GM23338 (cell line): ENCODE data around the gene PEAK3. TPM values are rescaled to one million over a fixed set of nuclear protein-coding genes. Genes with fewer than 3 reads are reported as not detected.

ENCODE experiments used
- ATAC-seq: fragments of 200-7000 bp; cut with Tn5 transposase; 3 replicates; pipeline ENCODE4 v1.9.1; 2020
- DNase-seq: peaks from one replicate; pipeline ENCODE4 v3.0.0-alpha.2; 2015; ENCODE audit warnings: low spot score
- H2AFZ ChIP-seq: fragments of 200-600 bp; sonication (generic); 2 replicates; pipeline ENCODE4 v1.8.0; 2016; ENCODE audit warnings: antibody characterized with exemption, mild to moderate bottlenecking, moderate library complexity
- H3F3A ChIP-seq: fragments of 200-600 bp; sonication (generic); replicated peaks from 2 replicates; pipeline ENCODE4 v1.8.0; 2017; ENCODE audit warnings: antibody characterized with exemption, mixed run types, low read depth
- H3K27ac ChIP-seq: fragments of 200-600 bp; sonication (generic); 2 replicates; pipeline ENCODE4 v1.6.1; 2016; ENCODE audit warnings: low read depth
- H3K27me3 ChIP-seq: fragments of 200-600 bp; sonication (generic); 2 replicates; pipeline ENCODE4 v1.8.0; 2016; ENCODE audit warnings: mild to moderate bottlenecking, mixed run types, moderate library complexity; ENCODE audit not compliant: insufficient read depth
- H3K36me3 ChIP-seq: fragments of 200-600 bp; sonication (generic); 2 replicates; pipeline ENCODE4 v1.8.0; 2016; ENCODE audit warnings: mild to moderate bottlenecking; ENCODE audit not compliant: insufficient read depth
- H3K4me1 ChIP-seq: fragments of 200-600 bp; sonication (generic); 2 replicates; pipeline ENCODE4 v1.8.0; 2016; ENCODE audit warnings: mild to moderate bottlenecking, moderate library complexity; ENCODE audit not compliant: insufficient read depth
- H3K4me2 ChIP-seq: fragments of 200-600 bp; sonication (generic); 2 replicates; pipeline ENCODE4 v1.7.1; 2017; ENCODE audit warnings: mixed run types
- H3K4me3 ChIP-seq: fragments of 200-600 bp; sonication (generic); 2 replicates; pipeline ENCODE4 v1.6.1; 2016; ENCODE audit warnings: mixed run types
- H3K79me2 ChIP-seq: fragments of 200-600 bp; sonication (generic); replicated peaks from 2 replicates; pipeline ENCODE4 v1.8.0; 2017; ENCODE audit warnings: mild to moderate bottlenecking; ENCODE audit not compliant: insufficient read depth
- H3K9me2 ChIP-seq: fragments of 200-600 bp; sonication (generic); 2 replicates; pipeline ENCODE4 v1.8.0; 2017; ENCODE audit not compliant: insufficient read depth
- H4K20me1 ChIP-seq: fragments of 200-600 bp; sonication (generic); replicated peaks from 2 replicates; pipeline ENCODE4 v1.8.0; 2017; ENCODE audit warnings: mild to moderate bottlenecking; ENCODE audit not compliant: insufficient read depth
- H3K27ac Mint-ChIP-seq: 2 replicates; pipeline ENCODE4 v1.8.0; 2020; ENCODE audit warnings: inconsistent platforms, mild to moderate bottlenecking, moderate library complexity, mixed read lengths
- H3K27me3 Mint-ChIP-seq: 3 replicates; pipeline ENCODE4 v1.8.0; 2022; ENCODE audit warnings: low read depth, mild to moderate bottlenecking, moderate library complexity, mixed read lengths, inconsistent platforms; ENCODE audit not compliant: insufficient read depth, poor library complexity
- H3K36me3 Mint-ChIP-seq: 3 replicates; pipeline ENCODE4 v1.8.0; 2021; ENCODE audit warnings: low read depth, mild to moderate bottlenecking, inconsistent platforms, moderate library complexity, mixed read lengths
- H3K4me1 Mint-ChIP-seq: 3 replicates; pipeline ENCODE4 v1.8.0; 2020; ENCODE audit warnings: mild to moderate bottlenecking, inconsistent platforms, mixed read lengths
- H3K4me3 Mint-ChIP-seq: 3 replicates; pipeline ENCODE4 v1.8.0; 2021; ENCODE audit warnings: moderate library complexity, mild to moderate bottlenecking, inconsistent platforms, mixed read lengths
- H3K9me3 Mint-ChIP-seq: 3 replicates; pipeline ENCODE4 v1.8.0; 2020; ENCODE audit warnings: moderate library complexity, mild to moderate bottlenecking, inconsistent platforms, mixed read lengths
- CREB1 ChIP-seq: fragments of 250-450 bp; sonication (Bioruptor Pico); IDR thresholded peaks from 2 replicates; pipeline ENCODE4 v1.5.0; 2020; ENCODE audit warnings: low read depth, mild to moderate bottlenecking, moderate library complexity
- EZH2 ChIP-seq: fragments of 200-600 bp; sonication (generic); IDR thresholded peaks from one replicate; pipeline ENCODE4 v1.8.0; 2017; ENCODE audit warnings: antibody characterized with exemption, mild to moderate bottlenecking, low read depth; ENCODE audit not compliant: unreplicated experiment
- NANOG ChIP-seq: IDR thresholded peaks from 2 replicates; pipeline ENCODE4 v1.6.1; 2016; ENCODE audit warnings: antibody characterized with exemption, borderline replicate concordance
- POLR2AphosphoS5 ChIP-seq: IDR thresholded peaks from 2 replicates; pipeline ENCODE4 v1.6.1; 2016; ENCODE audit warnings: antibody characterized with exemption, low read depth
- STAT1 ChIP-seq: IDR thresholded peaks from one replicate; pipeline ENCODE4 v1.6.1; 2016; ENCODE audit warnings: antibody characterized with exemption; ENCODE audit not compliant: unreplicated experiment
- ZNF114 ChIP-seq: fragments of 250-450 bp; sonication (Bioruptor Pico); IDR thresholded peaks from 2 replicates; pipeline ENCODE4 v1.5.0; 2020; ENCODE audit warnings: mild to moderate bottlenecking, moderate library complexity
- polyA plus RNA-seq: library from polyadenylated mRNA; unstranded; fragments of >200 nt; fragmentation: Nextera tagmentation; extraction: Ambion mirVana; gene quantifications from 2 replicates; pipeline ENCODE4 v1.2.1, GENCODE V29; 2016
- total RNA-seq: library from RNA; depleted of rRNA; stranded (reverse); fragments of >200 nt; shearing (Covaris generic); gene quantifications from 2 replicates; pipeline ENCODE4 v1.2.3, GENCODE V29; 2014
- TF ChIP-seq, protein P1 (sequence below): fragments of 250-450 bp; sonication (Bioruptor Pico); IDR thresholded peaks from 2 replicates; pipeline ENCODE4 v1.5.0; 2020; ENCODE audit warnings: mild to moderate bottlenecking, moderate library complexity

PEAK3 gene
- total and polyA plus RNA-seq, 2 experiments from 2014 or later: not detected

DNA sequence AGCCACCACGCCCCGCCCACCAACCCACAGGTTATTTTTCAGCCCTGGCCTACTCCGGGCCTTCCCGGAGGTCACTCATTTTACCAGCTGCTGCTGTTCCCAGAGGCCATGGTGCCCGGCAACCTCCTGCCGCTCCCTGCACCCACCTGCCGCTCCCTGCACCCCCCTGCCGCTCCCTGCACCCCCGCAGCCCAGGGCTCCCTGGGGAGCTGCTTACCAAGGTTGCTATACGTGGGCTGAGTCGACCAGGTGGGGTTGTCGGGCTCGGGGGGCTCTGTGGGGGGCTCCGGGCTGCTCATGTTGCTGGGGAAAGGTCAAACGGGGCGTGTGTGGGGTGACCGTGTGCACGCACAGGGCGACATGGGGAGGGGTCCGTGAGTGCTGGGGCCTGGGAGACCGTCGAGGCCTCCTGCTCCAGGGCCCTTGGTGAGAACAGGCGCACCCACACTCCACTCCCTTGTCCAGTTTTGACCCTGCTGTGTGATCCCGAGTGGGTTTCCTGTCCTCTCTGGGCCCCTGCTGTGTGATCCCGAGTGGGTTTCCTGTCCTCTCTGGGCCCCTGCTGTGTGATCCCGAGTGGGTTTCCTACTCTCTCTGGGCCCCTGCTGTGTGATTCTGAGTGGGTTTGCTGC is 1.2 kb downstream of the PEAK3 start:
- Histone ChIP-seq H3K27me3 (peaks cover 21% of the 10 kb centered on the region), H3F3A (0 out of 2 replicates have a peak, but pooled peaks cover 6% of the 10 kb centered on the region), H3K9me2 (no peaks in the 10 kb centered on the region), H3K4me1 (no peaks in the 10 kb centered on the region), H3K79me2 (no peaks in the 10 kb centered on the region), H3K36me3 (no peaks in the 10 kb centered on the region), H2AFZ (no peak overlapping the region), H3K4me2 (no peak overlapping the region), H3K27ac (no peak overlapping the region), H3K4me3 (no peak overlapping the region), H4K20me1 (no peaks in the 10 kb centered on the region)
- Mint-ChIP-seq H3K36me3 (no peaks in the 10 kb centered on the region; the same call in 2 of the 3 replicates), H3K9me3 (no peaks in the 10 kb centered on the region), H3K4me1 (peaks cover 5% of the 10 kb centered on the region; the same call in 2 of the 3 replicates), H3K4me3 (no peak overlapping the region), H3K27me3 (peaks cover 15% of the 10 kb centered on the region), H3K27ac (no peak overlapping the region)
- TF ChIP-seq EZH2 (no peak), NANOG (no peak), STAT1 (no peak), POLR2AphosphoS5 (no peak), CREB1 (CRISPR knock-in tag) (no peak), ZNF114 (CRISPR knock-in tag) (no peak)
- TF ChIP-seq, protein P1, sequence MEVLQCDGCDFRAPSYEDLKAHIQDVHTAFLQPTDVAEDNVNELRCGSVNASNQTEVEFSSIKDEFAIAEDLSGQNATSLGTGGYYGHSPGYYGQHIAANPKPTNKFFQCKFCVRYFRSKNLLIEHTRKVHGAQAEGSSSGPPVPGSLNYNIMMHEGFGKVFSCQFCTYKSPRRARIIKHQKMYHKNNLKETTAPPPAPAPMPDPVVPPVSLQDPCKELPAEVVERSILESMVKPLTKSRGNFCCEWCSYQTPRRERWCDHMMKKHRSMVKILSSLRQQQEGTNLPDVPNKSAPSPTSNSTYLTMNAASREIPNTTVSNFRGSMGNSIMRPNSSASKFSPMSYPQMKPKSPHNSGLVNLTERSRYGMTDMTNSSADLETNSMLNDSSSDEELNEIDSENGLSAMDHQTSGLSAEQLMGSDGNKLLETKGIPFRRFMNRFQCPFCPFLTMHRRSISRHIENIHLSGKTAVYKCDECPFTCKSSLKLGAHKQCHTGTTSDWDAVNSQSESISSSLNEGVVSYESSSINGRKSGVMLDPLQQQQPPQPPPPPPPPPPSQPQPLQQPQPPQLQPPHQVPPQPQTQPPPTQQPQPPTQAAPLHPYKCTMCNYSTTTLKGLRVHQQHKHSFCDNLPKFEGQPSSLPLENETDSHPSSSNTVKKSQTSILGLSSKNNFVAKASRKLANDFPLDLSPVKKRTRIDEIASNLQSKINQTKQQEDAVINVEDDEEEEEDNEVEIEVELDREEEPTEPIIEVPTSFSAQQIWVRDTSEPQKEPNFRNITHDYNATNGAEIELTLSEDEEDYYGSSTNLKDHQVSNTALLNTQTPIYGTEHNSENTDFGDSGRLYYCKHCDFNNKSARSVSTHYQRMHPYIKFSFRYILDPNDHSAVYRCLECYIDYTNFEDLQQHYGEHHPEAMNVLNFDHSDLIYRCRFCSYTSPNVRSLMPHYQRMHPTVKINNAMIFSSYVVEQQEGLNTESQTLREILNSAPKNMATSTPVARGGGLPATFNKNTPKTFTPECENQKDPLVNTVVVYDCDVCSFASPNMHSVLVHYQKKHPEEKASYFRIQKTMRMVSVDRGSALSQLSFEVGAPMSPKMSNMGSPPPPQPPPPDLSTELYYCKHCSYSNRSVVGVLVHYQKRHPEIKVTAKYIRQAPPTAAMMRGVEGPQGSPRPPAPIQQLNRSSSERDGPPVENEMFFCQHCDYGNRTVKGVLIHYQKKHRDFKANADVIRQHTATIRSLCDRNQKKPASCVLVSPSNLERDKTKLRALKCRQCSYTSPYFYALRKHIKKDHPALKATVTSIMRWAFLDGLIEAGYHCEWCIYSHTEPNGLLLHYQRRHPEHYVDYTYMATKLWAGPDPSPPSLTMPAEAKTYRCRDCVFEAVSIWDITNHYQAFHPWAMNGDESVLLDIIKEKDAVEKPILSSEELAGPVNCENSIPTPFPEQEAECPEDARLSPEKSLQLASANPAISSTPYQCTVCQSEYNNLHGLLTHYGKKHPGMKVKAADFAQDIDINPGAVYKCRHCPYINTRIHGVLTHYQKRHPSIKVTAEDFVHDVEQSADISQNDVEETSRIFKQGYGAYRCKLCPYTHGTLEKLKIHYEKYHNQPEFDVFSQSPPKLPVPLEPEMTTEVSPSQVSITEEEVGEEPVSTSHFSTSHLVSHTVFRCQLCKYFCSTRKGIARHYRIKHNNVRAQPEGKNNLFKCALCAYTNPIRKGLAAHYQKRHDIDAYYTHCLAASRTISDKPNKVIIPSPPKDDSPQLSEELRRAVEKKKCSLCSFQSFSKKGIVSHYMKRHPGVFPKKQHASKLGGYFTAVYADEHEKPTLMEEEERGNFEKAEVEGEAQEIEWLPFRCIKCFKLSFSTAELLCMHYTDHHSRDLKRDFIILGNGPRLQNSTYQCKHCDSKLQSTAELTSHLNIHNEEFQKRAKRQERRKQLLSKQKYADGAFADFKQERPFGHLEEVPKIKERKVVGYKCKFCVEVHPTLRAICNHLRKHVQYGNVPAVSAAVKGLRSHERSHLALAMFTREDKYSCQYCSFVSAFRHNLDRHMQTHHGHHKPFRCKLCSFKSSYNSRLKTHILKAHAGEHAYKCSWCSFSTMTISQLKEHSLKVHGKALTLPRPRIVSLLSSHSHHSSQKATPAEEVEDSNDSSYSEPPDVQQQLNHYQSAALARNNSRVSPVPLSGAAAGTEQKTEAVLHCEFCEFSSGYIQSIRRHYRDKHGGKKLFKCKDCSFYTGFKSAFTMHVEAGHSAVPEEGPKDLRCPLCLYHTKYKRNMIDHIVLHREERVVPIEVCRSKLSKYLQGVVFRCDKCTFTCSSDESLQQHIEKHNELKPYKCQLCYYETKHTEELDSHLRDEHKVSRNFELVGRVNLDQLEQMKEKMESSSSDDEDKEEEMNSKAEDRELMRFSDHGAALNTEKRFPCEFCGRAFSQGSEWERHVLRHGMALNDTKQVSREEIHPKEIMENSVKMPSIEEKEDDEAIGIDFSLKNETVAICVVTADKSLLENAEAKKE (CRISPR knock-in tag): no peak
- ATAC-seq (no peak), DNase-seq (no peak)
